ENCODE measurements around the gene NEO1.

The NEO1 gene

GRCh38 chr15:73021139-73021621 lies 31.1 kb upstream of the NEO1 start:
- no peaks in the 10 kb centered on the region for H3K9me2 ChIP-seq (replicated peaks; ENCODE audit: control insufficient read depth, low read length)
- no peak overlapping the region for H3K27ac ChIP-seq (ENCODE audit: low read depth, low read length)
- H3K4me3 ChIP-seq (ENCODE audit: low read length): no peak overlapping the region
- H3K4me1 ChIP-seq (ENCODE audit: control insufficient read depth, low read length): no peaks in the 10 kb centered on the region
- H3F3A ChIP-seq (ENCODE audit: control insufficient read depth, insufficient read depth): no peaks in the 10 kb centered on the region
- H3K79me2 ChIP-seq (ENCODE audit: control insufficient read depth, low read length): no peaks in the 10 kb centered on the region
- H3K9me3 ChIP-seq (ENCODE audit: control insufficient read depth, insufficient read depth, low read length): no peaks in the 10 kb centered on the region
- no peak overlapping the region for H3K4me2 ChIP-seq (ENCODE audit: low read length)
- TF ChIP-seq EZH2phosphoT487 (IDR thresholded peaks at IDR 0.05; ENCODE audit: borderline replicate concordance, low read length): no peak
- no peak for TF ChIP-seq CTCF (IDR thresholded peaks at IDR 0.05; ENCODE audit: low read depth, low read length, poor library complexity, severe bottlenecking)
- no peaks in the 10 kb centered on the region for H4K20me1 ChIP-seq (ENCODE audit: control insufficient read depth, insufficient read depth, low read depth, low read length)
- peaks cover 25% of the 10 kb centered on the region for H3K27me3 ChIP-seq (ENCODE audit: control insufficient read depth, low read length)
- no peaks in the 10 kb centered on the region for H3K36me3 ChIP-seq (ENCODE audit: control insufficient read depth, low read length)

- Histone ChIP-seq H3K4me1 (ENCODE audit: control insufficient read depth, low read length) (no peaks in the 10 kb centered on the region), H4K20me1 (ENCODE audit: control insufficient read depth, insufficient read depth, low read depth, low read length) (no peaks in the 10 kb centered on the region), H3K36me3 (ENCODE audit: control insufficient read depth, low read length) (no peaks in the 10 kb centered on the region), H3K9me2 (replicated peaks; ENCODE audit: control insufficient read depth, low read length) (no peaks in the 10 kb centered on the region), H3K4me2 (ENCODE audit: low read length) (no peak overlapping the region), H3K4me3 (ENCODE audit: low read length) (no peak overlapping the region), H3K27ac (ENCODE audit: low read depth, low read length) (no peak overlapping the region), H3F3A (ENCODE audit: control insufficient read depth, insufficient read depth) (no peaks in the 10 kb centered on the region), H3K27me3 (ENCODE audit: control insufficient read depth, low read length) (peaks cover 25% of the 10 kb centered on the region), H3K79me2 (ENCODE audit: control insufficient read depth, low read length) (no peaks in the 10 kb centered on the region), H3K9me3 (ENCODE audit: control insufficient read depth, insufficient read depth, low read length) (no peaks in the 10 kb centered on the region)
- TF ChIP-seq EZH2phosphoT487 (IDR thresholded peaks at IDR 0.05; ENCODE audit: borderline replicate concordance, low read length): no peak
- TF ChIP-seq CTCF (IDR thresholded peaks at IDR 0.05; ENCODE audit: low read depth, low read length, poor library complexity, severe bottlenecking): no peak
Measured at GRCh38 chr15:73022161-73022560, 30.1 kb upstream of the NEO1 start.

- Histone ChIP-seq H3K27me3 (ENCODE audit: control insufficient read depth, low read length) (peaks cover 25% of the 10 kb centered on the region), H3K4me1 (ENCODE audit: control insufficient read depth, low read length) (no peaks in the 10 kb centered on the region), H3K36me3 (ENCODE audit: control insufficient read depth, low read length) (no peaks in the 10 kb centered on the region), H3K4me3 (ENCODE audit: low read length) (no peak overlapping the region), H3K79me2 (ENCODE audit: control insufficient read depth, low read length) (no peaks in the 10 kb centered on the region), H3K4me2 (ENCODE audit: low read length) (no peak overlapping the region), H3K9me2 (replicated peaks; ENCODE audit: control insufficient read depth, low read length) (no peaks in the 10 kb centered on the region), H3F3A (ENCODE audit: control insufficient read depth, insufficient read depth) (no peaks in the 10 kb centered on the region), H3K27ac (ENCODE audit: low read depth, low read length) (no peak overlapping the region), H3K9me3 (ENCODE audit: control insufficient read depth, insufficient read depth, low read length) (no peaks in the 10 kb centered on the region), H4K20me1 (ENCODE audit: control insufficient read depth, insufficient read depth, low read depth, low read length) (no peaks in the 10 kb centered on the region)
- TF ChIP-seq EZH2phosphoT487 (IDR thresholded peaks at IDR 0.05; ENCODE audit: borderline replicate concordance, low read length) (no peak), CTCF (IDR thresholded peaks at IDR 0.05; ENCODE audit: low read depth, low read length, poor library complexity, severe bottlenecking) (no peak)
Measured at GRCh38 chr15:73023071-73023470, 29.2 kb upstream of the NEO1 start.
